Renal cortical epithelial cell (primary cell): ENCODE measurements around the gene PLA2R1. TPM values are rescaled to one million over a fixed set of nuclear protein-coding genes. Genes with fewer than 3 reads are reported as not detected.

Experiments
- DNase-seq: peaks from one replicate; pipeline ENCODE4 v3.0.0-alpha.2; 2011; ENCODE audit warnings: low read depth
- total RNA-seq: library from RNA; depleted of rRNA; stranded (reverse); fragments of >200 nt; gene quantifications from 2 replicates; pipeline ENCODE4 v1.2.3, GENCODE V29; 2014

The PLA2R1 gene
- total RNA-seq, 1 donor from 2014 or later = 17.8 TPM

DNA sequence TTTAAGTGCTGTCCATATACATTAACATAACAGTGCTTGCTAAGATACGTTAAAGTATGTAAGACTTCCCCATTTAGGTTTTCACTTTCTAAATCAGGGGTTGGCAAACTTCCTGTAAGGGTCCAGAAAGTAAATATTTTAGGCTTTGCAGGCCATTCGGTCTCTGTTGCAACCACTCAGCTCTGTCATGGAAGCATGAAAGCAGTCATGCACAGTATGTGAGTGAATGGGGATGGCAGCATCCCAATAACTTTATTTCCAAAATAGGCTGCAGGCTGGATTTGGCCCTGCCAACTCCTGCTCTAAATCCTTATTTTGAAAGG lies 128.7 kb downstream of the PLA2R1 start:
- DNase-seq = no peak

DNA sequence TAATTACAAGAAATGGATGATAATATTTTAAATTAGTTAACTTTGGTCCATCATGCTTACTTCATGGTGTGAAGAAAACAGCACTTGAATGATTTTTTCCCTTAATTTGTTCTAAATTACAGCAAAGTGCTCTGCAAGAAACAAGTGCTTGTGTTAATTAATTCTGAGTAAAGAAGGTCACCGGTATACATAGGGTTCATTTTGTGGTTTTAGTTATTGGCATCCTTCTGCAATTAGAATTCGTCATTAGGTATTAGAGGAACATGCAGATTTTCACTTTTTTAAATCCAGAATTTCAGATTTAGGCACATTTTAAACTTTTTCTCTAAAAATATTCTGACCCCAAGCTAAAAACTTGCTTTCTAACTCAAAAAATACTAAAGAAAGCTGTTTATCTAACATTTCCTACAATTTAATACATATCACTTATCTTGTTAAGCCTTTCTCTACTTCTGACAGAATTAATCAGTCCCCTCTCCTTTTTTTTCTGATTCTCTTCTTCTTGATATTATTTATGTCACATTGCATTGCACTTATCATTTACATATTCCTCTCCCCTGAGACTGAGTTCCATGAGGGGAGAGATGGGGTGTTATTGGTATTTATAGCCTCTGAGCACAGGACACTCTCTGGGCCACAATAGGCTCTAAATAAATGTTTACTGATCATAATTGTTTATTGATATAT lies 129.2 kb downstream of the PLA2R1 start:
- no peak for DNase-seq

DNA sequence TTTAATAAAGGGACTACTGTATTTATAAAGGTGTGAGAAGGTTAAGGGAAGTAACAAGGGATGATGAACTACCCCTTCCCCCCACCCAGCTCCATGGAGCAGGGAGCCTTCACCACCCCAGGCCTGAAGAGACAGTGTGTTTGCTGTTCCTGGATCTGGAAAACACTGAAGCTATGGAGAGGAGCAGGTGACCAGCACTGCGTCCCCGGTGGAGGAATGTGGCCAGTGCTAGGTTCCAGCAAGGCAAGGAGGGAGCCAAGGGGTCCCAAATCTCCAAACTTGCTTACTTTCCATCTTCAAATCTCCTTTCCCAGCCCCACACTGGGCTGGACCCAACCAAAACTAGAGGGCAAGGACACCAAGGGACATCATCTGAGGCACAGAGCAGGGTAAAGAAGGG lies 135.7 kb downstream of the PLA2R1 start:
- DNase-seq = no peak

DNA sequence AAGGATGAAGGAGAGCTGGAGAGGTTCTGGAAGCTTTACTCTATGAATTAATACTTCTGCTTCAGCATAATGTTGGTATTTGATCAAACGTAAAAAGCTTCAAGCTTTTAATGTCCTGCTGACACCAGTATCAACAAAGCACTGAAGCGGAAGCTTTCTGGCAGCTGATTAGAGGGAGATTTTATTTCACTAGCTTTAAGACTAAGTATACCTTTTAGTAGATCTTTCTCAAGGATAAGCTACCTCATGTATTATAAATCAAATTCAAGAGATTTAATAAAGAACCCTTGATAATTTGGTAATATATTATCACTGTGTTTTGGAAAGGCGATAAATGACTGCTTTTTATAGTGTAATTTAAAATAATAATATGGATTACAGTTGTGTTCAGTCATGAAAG lies 136.4 kb downstream of the PLA2R1 start:
- DNase-seq = peak; percentile 16

DNA sequence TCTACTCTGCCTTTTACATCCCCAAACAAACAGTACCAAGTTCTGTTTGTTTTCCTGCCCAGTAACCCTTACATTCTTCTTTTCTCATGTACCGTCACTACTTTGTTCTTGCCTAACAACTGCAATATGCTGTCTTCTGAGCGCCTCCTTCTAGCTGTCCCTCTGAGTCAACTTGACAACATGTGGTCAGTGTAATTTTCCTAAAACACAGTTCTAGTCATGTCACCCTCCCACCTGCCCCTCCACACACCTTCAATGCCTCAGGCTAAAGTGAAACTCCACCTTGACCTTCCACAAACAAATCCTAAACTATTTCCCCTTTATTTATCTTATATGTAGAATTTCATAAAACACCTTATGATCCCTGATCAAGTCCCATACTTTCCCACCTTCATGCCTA lies 139.9 kb downstream of the PLA2R1 start:
- DNase-seq = peak; percentile 15

DNA sequence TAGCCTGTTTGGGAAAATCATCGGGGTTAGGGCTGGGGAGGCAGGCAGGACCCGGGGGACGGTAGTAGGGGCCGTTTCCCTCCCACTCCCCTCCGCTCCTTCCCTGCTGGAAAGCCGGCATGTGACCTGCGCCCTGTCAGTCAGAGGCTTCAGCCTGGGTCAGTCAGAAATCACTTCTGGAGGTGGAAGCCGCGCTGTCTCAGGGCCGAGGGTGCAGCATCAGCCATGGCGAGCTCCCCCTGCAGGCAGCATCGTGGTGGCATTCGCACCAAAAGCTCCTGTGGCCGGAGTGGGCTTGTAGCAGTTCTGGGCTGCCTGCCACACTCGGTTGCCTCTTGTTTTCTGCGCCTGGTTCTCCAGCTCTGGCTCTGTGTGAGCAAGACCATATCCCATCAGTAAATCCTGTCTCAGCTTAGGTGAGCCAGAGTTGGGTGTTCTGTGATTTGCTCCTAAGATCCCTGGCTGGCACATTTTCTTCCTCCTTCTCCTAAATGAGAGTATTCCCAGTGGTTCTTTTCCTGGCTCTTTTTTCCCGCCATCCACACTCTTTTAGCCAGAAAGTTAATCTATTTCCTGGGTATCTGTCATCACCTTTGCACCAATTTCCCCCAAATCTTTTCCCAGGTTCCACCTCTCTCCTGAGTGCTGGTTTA lies 140.5 kb downstream of the PLA2R1 start:
- DNase-seq = peak; percentile 56

DNA sequence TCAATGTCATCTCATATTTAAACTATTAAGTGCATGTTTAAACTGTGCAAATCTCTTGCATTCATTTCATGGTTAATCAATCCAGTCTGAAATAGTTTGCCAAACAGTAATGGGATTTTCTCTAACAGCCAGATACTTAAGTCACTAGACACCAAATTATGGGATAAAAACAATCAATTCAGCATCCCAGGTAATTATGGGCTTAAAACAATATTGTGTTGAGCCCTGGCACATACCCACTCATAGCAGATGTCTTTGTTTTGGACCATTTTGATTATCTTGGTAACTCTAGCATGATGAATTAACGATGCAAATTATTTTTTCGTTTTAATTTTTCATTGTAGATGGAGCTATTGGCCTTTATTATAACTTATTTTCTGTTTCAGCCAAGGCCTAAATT lies 145.9 kb downstream of the PLA2R1 start:
- DNase-seq = no peak

DNA sequence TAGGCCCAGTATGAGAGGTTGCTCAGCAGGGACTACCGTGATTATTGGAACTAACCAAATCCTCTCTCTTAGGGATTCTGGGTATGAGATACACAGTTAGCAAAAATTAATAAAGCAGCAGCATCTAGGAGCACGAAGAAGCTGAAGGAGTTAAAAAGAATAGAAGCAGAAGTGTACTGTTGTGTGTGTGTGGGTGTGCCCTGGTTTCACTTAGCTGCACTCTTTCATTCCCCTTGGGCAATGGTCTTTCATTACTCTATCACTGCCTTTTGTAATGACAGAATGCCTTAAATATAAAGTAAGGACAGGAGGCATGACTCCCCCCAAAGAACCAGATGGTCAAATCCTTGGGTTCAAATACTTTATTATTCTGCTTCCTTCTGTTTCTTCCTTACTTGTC lies 148.5 kb downstream of the PLA2R1 start:
- DNase-seq = no peak

DNA sequence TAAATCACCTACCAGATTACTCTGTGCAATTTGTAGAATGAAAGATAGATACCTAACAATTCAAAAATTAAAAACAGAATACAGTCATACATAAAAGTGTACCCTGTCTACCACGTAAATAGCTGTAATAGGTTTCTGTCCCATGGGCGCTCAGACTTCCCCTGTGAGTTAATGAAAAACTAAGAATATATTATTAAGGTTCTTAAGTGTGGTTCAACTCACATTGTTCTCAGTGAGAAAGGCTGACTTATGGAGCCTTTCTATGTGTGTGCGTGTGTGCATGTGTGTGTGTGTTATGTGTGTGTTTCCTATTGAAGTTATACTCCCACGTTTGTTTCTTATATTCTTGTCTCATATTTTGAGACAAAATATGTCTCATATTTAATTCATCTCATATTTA lies 149.8 kb downstream of the PLA2R1 start:
- peak; percentile 15 for DNase-seq

DNA sequence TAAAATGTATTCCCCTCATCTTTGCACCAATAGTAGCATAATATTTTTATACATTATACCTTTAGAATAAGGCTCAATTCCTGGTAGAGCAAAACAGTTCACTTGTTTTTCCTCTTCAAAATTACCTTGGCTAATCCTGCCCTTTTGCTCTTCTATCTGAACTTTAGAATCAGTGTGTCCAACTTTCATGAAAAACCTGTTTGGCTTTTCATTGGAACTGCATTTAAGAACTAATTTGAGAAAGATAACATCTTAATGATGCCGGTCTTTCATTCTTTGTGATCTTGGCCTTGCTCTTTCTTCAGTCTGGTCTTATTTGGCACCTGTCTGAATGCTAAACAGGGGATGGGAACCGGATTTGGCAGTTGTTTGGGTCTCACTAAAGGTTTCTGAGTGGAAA lies 151.5 kb downstream of the PLA2R1 start:
- no peak for DNase-seq

DNA sequence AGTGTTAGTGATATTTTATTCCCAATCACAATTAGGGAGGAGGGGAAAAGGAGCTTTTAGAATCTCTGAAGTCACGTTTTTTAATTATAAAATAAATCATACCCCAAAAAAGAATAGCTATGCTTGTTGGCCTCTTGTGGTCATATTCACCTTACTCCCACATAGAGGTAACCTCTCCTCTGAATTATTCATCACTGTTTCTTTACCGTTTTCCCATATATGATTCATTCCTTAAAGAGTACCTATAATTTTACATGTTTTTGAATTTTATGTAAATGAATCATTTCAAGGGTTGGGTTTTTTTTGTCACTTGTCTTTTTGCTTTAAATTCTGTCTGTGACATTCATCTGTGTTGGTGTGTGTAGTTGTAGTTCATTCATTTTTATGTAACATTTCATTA lies 153.8 kb downstream of the PLA2R1 start:
- no peak for DNase-seq

DNA sequence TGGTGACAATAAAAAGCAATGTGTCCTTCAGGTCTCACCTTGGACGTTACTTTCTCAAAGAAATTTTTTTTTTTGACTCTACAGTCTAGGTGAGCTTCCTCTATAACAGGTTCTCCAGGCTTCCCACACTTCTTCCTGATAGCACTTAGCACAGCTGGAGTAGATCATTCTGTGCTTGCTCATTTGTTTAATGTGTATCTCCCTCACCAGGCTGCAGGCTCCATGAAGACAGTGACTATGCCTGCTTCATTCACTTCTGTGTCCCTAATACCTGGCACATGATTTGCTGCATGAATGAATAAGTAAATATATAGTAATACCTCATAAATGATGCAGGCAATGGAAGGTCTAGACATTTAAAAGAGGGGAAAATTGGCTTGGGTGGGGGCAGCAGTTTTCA lies 154.5 kb downstream of the PLA2R1 start:
- no peak for DNase-seq

DNA sequence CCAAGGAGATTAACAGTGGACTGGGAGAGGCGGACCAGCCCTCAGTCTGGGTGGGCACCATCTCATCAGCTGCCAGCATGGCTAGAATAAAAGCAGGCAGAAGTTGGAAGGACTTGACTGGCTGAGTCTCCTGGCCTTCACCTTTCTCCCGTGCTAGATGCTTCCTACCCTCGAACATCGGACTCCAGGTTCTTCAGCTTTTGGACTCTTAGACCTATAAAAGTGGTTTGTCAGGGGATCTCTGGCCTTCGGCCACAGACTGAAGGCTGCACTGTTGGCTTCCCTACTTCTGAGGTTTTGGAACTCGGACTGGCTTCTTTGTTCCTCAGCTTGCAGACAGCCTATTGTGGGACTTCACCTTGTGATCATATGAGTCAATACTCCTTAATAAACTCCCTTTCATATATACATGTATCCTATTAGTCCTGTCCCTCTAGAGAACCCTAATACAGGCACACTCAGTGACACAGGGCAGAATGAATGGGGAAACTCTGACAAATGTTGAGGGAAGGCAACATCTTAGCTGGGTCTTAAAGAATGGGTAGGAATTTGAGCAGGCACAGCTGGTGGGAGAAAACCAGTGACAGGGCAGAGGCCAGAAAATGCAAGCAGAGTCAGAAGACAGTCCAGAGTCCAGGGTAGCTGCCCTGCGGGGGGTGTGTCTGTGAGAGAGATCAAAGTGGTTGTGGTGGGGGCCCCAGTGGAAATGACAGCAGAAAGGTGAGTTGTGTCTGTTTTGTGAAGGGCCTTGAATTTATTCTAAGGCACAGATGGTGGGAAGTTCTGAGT lies 156.3 kb downstream of the PLA2R1 start:
- DNase-seq = no peak

DNA sequence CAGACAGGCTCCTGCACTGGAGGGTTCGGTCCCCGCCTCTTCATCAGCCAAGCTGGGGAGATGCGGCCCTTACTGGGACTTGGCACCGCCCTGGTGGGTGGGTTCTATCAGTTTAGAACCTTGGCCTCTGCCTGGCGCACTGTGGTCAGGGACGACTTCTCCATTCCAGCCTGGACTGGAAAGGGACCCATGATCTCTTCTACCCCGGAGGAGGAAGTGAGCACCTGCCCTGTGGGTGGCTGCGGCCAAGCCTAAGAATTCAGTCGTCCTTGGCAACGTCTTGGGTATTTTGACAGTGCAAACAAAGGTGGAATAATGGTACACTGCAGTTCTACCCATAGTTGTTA lies 157.5 kb downstream of the PLA2R1 start:
- peak; percentile 24 for DNase-seq

DNA sequence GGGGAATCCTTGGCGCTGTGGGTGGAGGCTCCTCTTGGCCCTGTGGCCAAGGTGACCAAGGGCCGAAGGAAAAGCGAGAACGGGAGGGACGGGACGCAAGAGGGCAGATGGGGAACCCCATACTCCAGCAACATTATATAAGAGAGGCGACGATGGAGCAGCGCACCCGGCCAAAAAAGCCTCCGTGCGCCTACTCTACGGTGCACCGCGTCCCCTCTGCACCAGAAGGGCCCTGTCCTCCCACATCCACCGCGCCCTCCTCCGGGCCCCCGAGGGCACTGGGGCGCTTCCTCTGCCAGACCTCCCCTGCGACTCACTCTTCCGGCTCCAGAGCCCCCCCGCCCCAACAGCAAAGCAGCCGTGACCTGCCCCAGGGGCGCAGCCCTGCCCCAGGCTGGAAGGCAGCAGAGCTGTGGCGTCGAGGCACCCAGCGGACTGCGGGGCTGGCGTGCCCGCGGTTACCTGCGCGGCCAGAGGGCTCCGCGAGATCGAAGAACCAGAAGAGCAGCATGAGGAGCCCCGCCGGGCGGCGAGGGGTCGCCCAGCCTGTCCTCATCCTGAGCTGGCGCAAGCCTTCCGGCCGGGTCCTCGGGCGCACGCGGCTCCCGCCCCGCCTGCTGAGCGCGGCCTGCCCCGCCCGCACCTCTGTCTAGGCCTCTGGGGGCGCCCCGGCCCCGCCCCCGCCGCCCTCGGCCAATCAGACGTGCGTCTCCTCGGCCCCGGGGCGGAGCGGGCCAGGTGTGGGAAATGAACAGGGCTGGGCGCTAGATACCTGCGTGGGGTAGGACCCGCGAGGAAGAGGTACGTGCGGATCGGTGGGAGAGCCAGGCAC lies 158.1 kb downstream of the PLA2R1 start, which contains the start of gene LY75:
Gene LY75, minus strand, starts transcription at position 630 of the 832 bp plus-strand sequence.
- DNase-seq = no peak

DNA sequence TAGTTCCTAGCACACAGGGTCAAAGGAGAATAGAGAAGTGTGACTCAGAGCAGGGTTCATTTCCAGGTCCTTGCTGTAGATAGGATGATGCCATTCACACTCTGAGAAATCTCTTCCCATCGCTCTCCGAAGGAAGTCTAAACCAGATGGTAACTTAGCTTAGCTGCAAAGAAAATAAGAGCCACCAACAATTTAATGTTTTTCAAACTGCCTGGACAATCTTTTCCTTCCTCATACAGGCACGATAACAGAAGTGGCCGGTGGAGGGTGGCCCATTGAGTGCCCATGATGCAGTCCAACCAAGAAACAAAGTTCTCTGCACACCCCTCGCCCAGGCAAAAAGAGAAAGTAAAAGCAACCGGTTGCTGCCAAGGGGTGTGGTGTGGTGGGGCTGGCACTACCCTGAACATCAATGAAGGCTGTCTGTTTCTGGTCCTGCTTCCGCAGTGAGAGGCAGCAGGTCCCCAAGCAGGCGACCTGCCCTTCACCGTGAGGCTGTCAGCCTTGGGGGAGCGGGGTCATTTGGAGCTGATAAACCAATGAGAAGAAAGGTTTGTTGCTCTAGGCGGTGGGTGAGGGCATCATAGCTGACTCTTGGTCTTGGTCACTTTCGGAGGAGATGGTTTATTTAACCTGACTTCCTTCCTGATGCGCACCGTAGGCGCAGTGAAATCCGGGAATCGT lies 158.8 kb downstream of the PLA2R1 start:
- no peak for DNase-seq

DNA sequence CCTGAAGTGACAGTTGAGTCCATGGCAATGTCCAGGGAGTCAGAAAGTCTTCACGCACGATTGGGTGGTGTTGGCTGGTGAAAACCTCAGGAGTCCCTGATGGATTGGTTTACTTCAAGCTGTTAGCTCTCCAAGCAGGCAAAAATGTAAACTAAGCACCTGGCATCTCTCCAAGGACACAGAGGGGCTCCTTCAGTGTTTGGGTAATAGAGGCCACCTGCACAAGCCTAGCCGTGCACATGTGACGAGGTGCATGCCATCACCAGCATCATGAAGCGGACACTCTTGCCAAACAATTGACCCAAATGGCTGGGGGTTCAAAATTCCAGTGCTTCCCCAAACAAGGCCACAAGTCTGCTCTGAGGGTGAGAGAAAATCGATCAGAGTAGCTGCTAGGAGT lies 159.7 kb downstream of the PLA2R1 start:
- no peak for DNase-seq

DNA sequence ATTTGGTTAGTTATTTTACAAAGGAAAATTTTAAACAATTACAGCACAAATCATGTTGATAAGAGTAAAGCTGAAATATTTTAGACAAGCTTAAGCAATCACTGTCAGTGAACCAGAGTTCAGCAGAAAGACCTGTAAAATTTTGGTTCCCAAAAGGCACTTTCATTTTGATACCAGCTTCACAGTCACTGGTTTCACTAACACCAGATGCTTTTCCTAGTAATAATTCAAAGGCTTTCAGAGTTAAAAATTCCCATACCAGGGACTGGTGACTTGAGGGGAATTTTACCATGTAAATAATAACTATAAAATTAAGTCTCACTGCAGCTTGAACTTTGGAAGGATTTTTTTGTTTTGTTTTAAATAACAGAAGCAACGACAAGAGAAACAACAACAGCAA lies 162.1 kb downstream of the PLA2R1 start:
- DNase-seq = no peak

DNA sequence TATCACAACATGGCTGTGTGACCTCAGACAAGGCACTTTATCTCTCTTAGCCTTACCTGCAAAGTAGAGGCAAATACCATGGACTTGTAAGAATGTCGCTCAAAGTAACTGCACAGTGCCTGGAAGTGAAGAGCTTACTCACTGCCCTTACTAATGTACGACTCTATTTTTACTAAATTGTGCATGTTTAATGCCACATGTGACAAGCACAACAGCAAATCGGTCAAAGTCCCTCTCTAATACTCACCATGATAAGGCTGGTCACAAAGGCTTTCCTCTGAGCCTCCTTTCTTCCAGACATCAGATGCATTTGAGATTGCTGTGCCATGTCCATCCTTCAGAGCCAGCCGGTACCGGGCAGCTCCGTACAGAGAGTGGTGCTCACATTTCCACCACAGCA lies 164.0 kb downstream of the PLA2R1 start:
- no peak for DNase-seq

DNA sequence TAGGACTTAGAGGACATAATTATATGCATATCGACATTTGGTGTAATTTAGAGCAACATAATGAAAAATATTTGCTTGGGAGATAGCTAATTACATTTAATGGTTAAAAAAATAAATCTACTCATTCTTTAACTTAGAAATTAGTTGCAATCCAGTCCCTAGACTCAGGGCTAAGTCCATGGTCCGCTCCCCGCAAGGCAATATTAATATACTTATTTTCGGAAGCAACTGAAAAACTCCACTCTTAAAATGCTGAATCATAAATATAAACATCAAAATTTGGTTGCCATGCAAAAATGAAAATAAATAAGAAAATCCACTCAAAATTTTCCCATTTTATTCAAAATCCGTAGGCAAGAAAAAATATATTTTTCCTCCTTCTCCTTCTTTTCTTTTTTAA lies 164.7 kb downstream of the PLA2R1 start:
- DNase-seq = no peak

DNA sequence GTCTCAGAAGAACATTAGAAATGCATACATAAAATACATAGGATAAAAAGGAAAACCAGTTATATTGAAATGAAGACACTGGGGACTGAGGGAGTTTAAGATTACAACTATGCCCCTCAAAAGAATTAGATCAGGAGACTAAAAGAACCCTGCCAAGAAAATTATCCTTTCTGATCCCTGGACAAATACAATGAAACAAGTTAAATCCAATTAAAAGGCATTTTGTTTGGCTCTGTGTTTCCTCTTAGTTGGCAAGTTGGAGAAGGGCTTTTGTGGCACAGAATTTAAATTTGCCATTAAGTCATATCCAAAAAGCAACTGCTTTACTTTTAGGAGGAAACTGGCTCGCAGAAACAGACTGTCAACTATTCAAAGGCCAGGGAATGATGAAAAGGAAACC lies 165.3 kb downstream of the PLA2R1 start:
- no peak for DNase-seq
